DND-41 (cell line): ENCODE measurements around the gene OR6S1.

Experiments
- EZH2 ChIP-seq: IDR thresholded peaks from 3 replicates; pipeline ENCODE4 v1.6.1; 2012; ENCODE audit warnings: borderline replicate concordance, low read depth, mild to moderate bottlenecking, moderate library complexity, low read length, inconsistent platforms; ENCODE audit not compliant: severe bottlenecking
- TF ChIP-seq, protein P1 (sequence below): IDR thresholded peaks from 2 replicates; pipeline ENCODE4 v1.5.1; 2012; ENCODE audit warnings: borderline replicate concordance, low read length, moderate library complexity, mild to moderate bottlenecking; ENCODE audit not compliant: poor library complexity, severe bottlenecking; ENCODE audit errors: extremely low read depth

DNA sequence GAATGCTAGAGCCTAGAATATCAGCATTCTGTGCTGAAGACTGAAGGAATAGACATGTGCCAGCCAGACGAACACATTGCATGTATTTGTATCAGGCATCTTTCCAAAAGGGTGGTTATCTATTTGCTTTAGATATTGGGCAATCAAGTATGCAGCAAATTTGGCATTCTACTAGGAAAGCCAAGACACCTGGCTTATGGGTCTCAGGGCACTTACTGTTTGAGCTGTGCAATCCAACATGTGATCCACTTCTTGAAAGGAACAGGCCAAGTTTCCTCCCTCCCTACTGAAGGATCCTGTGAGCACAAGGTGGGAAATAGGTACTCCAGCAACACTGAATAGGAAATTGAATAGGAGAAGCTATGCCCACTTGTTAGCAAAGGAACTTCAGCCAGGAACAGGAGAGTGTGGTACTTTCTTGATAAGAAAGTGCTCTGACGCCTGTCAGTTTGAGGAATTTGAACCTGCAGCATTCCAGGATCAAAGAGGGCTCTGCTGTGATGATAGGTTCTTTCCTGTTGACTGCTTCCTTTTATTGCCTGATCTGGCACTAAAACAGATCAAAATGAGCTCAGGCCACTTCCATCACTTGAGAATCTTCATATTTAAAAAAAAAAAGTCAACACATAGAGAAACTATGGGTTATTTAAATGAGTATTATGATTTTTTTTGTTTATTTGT lies 20.6 kb downstream of the OR6S1 start:
- no peak for TF ChIP-seq EZH2
- TF ChIP-seq, protein P1, sequence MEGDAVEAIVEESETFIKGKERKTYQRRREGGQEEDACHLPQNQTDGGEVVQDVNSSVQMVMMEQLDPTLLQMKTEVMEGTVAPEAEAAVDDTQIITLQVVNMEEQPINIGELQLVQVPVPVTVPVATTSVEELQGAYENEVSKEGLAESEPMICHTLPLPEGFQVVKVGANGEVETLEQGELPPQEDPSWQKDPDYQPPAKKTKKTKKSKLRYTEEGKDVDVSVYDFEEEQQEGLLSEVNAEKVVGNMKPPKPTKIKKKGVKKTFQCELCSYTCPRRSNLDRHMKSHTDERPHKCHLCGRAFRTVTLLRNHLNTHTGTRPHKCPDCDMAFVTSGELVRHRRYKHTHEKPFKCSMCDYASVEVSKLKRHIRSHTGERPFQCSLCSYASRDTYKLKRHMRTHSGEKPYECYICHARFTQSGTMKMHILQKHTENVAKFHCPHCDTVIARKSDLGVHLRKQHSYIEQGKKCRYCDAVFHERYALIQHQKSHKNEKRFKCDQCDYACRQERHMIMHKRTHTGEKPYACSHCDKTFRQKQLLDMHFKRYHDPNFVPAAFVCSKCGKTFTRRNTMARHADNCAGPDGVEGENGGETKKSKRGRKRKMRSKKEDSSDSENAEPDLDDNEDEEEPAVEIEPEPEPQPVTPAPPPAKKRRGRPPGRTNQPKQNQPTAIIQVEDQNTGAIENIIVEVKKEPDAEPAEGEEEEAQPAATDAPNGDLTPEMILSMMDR, result no peak
